Measurements from ENCODE around the gene PRKCA.
A peak's percentile ranks its signal among the peaks of the same experiment; 100 is the strongest.

Gene PRKCA

GRCh38 chr17:66567234-66568170 lies 265.1 kb downstream of the PRKCA start:
- peak; percentile 59 to 78 for DNase-seq (ENCODE audit: low read depth in 2 of 2, low spot score in 1 of 2)

- no peak for DNase-seq (ENCODE audit: low read depth in 2 of 2, low spot score in 1 of 2)
These were observed 267.2 kb downstream of the PRKCA start for GRCh38 chr17:66569572-66569971.

GRCh38 chr17:66570447-66571195 lies 268.2 kb downstream of the PRKCA start:
- DNase-seq (ENCODE audit: low read depth in 2 of 2, low spot score in 1 of 2) = no peak

GRCh38 chr17:66571745-66572144 lies 269.3 kb downstream of the PRKCA start:
- DNase-seq (ENCODE audit: low read depth in 2 of 2, low spot score in 1 of 2) = no peak

GRCh38 chr17:66573078-66573477 lies 270.7 kb downstream of the PRKCA start:
- no peak for DNase-seq (ENCODE audit: low read depth in 2 of 2, low spot score in 1 of 2)

- no peak for DNase-seq (ENCODE audit: low read depth in 2 of 2, low spot score in 1 of 2)
These were observed 271.7 kb downstream of the PRKCA start for GRCh38 chr17:66574123-66574522.

GRCh38 chr17:66576473-66576872 lies 274.1 kb downstream of the PRKCA start:
- DNase-seq (ENCODE audit: low read depth in 2 of 2, low spot score in 1 of 2) = no peak

GRCh38 chr17:66577041-66577440 lies 274.6 kb downstream of the PRKCA start:
- no peak for DNase-seq (ENCODE audit: low read depth in 2 of 2, low spot score in 1 of 2)

GRCh38 chr17:66578781-66579489 lies 276.5 kb downstream of the PRKCA start:
- no peak for DNase-seq (ENCODE audit: low read depth in 2 of 2, low spot score in 1 of 2)

GRCh38 chr17:66579556-66579955 lies 277.1 kb downstream of the PRKCA start:
- no peak for DNase-seq (ENCODE audit: low read depth in 2 of 2, low spot score in 1 of 2)

GRCh38 chr17:66580184-66580955 lies 278.0 kb downstream of the PRKCA start:
- DNase-seq (ENCODE audit: low read depth in 2 of 2, low spot score in 1 of 2) = no peak

- DNase-seq (ENCODE audit: low read depth in 2 of 2, low spot score in 1 of 2) = no peak
These were observed 278.6 kb downstream of the PRKCA start for GRCh38 chr17:66580956-66581391.

GRCh38 chr17:66582373-66583111 lies 280.1 kb downstream of the PRKCA start:
- no peak for DNase-seq (ENCODE audit: low read depth in 2 of 2, low spot score in 1 of 2)

- no peak for DNase-seq (ENCODE audit: low read depth in 2 of 2, low spot score in 1 of 2)
These were observed 280.8 kb downstream of the PRKCA start for GRCh38 chr17:66583112-66583748.

GRCh38 chr17:66584927-66585326 lies 282.5 kb downstream of the PRKCA start:
- DNase-seq (ENCODE audit: low read depth in 2 of 2, low spot score in 1 of 2) = no peak

- no peak for DNase-seq (ENCODE audit: low read depth in 2 of 2, low spot score in 1 of 2)
These were observed 283.1 kb downstream of the PRKCA start for GRCh38 chr17:66585472-66585871.

- no peak for DNase-seq (ENCODE audit: low read depth in 2 of 2, low spot score in 1 of 2)
These were observed 287.5 kb downstream of the PRKCA start for GRCh38 chr17:66589892-66590291.

GRCh38 chr17:66593116-66593515 lies 290.7 kb downstream of the PRKCA start:
- no peak for DNase-seq (ENCODE audit: low read depth in 2 of 2, low spot score in 1 of 2)

GRCh38 chr17:66595893-66596292 lies 293.5 kb downstream of the PRKCA start:
- no peak for DNase-seq (ENCODE audit: low read depth in 2 of 2, low spot score in 1 of 2)
